NK-92 (cell line): ENCODE data around the gene CD164L2.

Experiments
- DNase-seq: peaks from one replicate; lab custom pipeline; 2025; ENCODE audit not compliant: unreplicated experiment; lab: John Stamatoyannopoulos, UW

The CD164L2 gene

DNA sequence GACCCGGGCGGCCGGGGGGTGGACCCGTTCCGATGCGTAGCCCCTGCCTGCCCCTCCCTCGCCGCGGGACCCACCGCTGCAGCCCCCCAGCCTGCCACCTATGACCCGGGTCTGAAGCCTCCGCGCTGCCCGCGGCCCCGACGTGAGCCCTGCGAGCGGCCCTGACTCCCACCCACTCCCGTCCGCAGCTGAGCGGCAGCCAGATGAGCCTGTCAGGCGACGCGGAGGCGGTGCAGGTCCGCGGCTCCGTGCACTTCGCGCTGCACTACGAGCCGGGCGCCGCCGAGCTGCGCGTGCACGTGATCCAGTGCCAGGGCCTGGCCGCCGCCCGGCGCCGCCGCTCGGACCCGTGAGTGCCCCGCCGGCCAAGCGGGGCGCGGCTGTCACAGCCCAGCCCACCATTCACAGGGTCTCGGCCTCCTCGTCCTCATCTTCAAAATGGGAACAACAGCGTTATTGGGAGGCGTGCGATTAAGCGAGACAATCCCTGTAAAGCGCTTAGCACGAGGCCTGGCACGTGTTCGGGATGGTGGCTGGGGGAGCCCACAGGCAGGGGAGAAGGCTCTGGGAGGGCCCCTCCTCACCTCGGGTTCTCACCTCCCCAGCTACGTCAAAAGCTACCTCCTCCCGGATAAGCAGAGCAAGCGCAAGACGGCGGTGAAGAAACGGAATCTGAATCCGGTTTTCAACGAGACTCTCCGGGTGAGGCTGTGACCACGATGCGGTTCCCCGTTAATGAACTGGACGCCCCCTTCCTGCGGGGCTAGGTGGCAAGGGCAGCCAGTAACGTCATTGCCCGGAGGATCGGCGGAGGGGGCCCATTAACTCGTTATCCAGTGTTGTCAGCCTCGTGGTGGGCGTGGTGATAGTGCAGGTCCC is 33.1 kb downstream of the CD164L2 start:
- DNase-seq = no peak

GRCh38 chr1:27348861-27349783 is 34.0 kb downstream of the CD164L2 start:
- no peak for DNase-seq

GRCh38 chr1:27346991-27347624 is 36.0 kb downstream of the CD164L2 start:
- DNase-seq = no peak

GRCh38 chr1:27346357-27346756 is 36.8 kb downstream of the CD164L2 start:
- DNase-seq = no peak

- DNase-seq = no peak
These were observed 37.9 kb downstream of the CD164L2 start for GRCh38 chr1:27345272-27345671.

DNA sequence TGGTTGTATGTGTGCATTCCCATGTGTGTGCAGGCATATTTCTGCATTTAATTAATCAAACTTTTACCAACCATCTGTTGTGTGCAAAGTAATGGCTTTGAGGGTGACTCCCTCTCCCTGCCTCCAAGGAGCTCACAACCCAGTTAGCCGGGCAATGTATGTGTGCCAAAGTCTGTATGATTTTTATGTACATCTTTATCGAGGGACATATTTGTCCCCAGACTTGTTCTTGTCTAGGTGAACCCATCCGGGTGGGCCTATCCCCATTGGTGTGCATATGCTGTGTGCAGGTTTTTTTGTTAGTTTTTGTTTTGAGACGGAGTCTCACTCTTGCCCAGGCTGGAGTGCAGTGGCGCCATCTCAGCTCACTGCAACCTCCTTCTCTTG is 39.5 kb downstream of the CD164L2 start:
- no peak for DNase-seq

GRCh38 chr1:27342778-27343638 is 40.1 kb downstream of the CD164L2 start:
- DNase-seq = no peak

GRCh38 chr1:27342391-27342777 is 40.7 kb downstream of the CD164L2 start:
- no peak for DNase-seq

DNA sequence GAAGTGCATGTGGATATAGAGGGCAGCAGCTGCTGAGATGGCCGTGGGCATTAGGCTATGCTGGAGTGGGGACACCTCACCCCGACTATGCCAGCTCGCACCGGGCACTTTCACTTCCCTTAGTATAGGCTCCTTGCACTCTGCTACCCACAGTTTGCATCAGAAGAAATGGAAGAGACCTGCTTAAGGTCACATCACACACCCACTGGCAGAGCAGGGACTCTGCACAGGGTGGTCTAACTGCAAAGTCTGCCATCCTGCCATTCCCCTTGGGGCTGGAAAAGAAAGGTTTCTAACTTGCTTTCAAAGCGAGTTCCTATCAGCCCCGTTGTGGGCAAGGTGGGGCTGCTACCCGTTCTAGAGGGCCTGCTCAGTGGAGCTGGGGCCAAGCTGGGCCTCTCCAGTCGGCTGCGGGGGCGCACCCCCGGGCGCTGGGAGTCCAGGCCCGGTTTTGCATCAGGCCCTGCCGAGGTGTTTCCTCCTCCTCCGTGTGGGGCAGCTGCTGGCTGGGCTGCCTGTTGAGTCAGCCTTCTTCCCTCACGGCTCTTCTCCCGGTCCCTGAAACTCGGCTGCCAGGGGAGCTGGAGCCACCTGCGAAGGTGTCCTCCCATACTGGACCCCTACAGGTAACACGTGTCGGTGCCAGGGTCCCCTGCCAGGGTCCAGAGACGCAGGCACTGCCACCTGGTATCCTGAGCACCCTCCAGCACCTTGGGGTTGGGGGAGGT is 41.4 kb downstream of the CD164L2 start, which contains the start of gene SYTL1:
TSS of gene SYTL1 (plus strand) at position 498 of the 728 bp plus-strand sequence. CDS start 3,313 bp downstream, outside the sequence.
- DNase-seq = no peak

GRCh38 chr1:27339213-27339612 is 43.9 kb downstream of the CD164L2 start:
- DNase-seq = no peak

DNA sequence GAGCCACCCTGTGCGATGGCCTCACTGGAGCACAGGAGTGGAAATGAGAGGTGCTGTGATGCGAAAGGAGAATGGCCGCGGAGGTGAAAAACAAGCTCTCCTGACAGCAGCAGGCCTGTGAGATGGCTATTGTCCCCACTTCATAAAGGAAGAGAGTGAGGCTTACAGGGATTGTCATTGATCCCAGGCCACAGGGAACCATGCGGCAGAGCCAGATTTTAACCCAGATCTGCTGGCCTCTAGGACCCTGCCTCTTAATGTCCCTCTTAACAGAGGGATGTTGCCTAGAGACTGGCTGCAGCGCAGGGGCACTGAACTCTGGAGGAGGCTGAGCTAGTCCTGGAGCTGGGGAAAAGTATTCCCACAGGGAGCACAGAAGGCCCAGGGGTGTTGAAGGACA is 44.4 kb downstream of the CD164L2 start:
- DNase-seq = no peak

DNA sequence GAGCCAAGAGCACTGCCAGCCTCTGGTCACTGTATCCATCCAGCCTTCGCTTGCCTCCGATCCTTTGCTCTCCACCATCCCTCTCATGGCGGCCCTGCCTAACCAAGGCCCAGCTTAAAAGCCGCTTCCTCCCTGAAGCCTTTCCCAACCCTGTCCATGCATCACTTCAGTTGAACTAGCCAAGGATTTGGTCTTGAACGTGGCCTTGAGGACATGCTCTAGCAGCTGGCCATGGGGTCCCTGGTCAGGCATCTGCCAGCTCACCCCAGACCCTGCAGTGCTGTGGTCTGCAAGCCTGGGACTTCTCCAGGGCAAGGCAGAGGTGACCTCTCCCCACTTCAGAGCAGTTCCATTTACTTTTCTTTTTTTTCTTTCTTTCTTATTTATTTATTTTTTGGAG is 46.4 kb downstream of the CD164L2 start:
- no peak for DNase-seq

DNA sequence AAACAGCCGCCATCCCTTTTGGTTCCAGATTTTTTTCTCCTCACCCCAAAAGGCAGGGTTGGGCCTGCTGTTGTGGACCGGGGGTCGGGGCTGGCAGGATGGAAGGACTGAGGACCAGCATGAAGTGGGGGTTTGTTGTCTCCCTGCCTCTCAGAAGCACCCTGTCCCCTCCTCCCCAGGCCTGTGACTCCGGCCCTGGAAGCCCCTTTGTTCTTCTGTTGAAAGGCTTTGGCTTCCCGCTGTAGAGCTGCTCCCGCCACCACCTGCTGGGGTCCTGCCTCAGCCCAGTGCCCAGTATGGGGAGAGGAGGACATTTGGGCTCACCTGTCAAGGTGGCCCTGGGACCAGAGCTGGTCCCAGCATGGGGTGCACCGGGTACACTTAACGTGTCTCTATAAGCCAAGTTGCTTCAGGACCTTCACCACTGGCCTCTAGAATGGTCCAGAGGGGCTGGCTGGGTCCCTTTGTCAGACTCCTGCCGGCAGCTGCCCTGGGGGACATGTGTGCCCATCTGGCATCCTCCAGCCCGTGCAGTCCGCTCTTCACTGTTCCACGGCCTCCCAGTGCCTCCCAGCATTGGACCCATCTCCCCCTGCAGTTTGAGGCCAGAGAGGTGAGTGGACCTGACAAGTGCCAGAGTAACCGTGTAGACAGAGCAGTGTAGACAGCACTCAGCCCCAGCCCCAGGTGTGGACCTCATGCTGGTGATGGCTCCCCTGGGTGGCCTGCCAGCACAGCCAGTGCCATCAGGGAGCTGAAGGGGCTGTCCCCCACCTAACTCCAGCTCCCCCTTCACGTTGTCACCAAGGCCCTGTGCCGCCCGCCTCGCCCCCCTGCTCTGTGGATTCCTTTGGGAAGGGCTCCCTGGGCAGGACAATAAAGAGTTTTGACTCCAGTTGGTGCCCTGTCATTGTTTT is 47.4 kb downstream of the CD164L2 start:
- no peak for DNase-seq

- DNase-seq = no peak
These were observed 49.3 kb downstream of the CD164L2 start for GRCh38 chr1:27333717-27334279.

- DNase-seq = no peak
These were observed 50.4 kb downstream of the CD164L2 start for GRCh38 chr1:27332536-27333281.

- no peak for DNase-seq
These were observed 51.2 kb downstream of the CD164L2 start for GRCh38 chr1:27331922-27332321.

- DNase-seq = no peak
These were observed 51.7 kb downstream of the CD164L2 start for GRCh38 chr1:27331426-27331825.

- no peak for DNase-seq
These were observed 52.3 kb downstream of the CD164L2 start for GRCh38 chr1:27330786-27331185.
